Measurements from ENCODE around the gene CRHBP. TPM values are rescaled to one million over a fixed set of nuclear protein-coding genes. Genes with fewer than 3 reads are reported as not detected.

CRHBP gene
- total RNA-seq, 1 experiment from 2014 or later: not detected

GRCh38 chr5:76941442-76941841, 11.4 kb upstream of the CRHBP start:
- Mint-ChIP-seq H3K27ac (no peak overlapping the region), H3K27me3 (ENCODE audit: low read depth) (no peaks in the 10 kb centered on the region), H3K36me3 (no peaks in the 10 kb centered on the region), H3K9me3 (peaks cover 9% of the 10 kb centered on the region; the same call in 1 of the 2 replicates), H3K4me3 (no peak overlapping the region), H3K4me1 (0 out of 2 replicates have a peak, but pooled peaks cover 3% of the 10 kb centered on the region)
- POLR2A ChIA-PET: no interaction called here
- TF ChIP-seq ZNF232 (CRISPR knock-in tag; IDR thresholded peaks at IDR 0.05) (no peak), HMGXB4 (CRISPR knock-in tag; IDR thresholded peaks at IDR 0.05) (no peak), ZNF425 (CRISPR knock-in tag; conservative IDR thresholded peaks at IDR 0.05) (no peak), ZMAT4 (CRISPR knock-in tag; IDR thresholded peaks at IDR 0.05) (no peak), SOX15 (CRISPR knock-in tag; IDR thresholded peaks at IDR 0.05) (no peak), EMX1 (CRISPR knock-in tag; IDR thresholded peaks at IDR 0.05) (no peak), SP1 (CRISPR knock-in tag; conservative IDR thresholded peaks at IDR 0.05) (no peak), PRRX2 (CRISPR knock-in tag; IDR thresholded peaks at IDR 0.05) (no peak)
- ATAC-seq (no peak), DNase-seq (ENCODE audit: low spot score) (no peak)
- CTCF ChIA-PET: no interaction called here

- POLR2A ChIA-PET: no interaction called here
- DNase-seq (ENCODE audit: low spot score): no peak
- Mint-ChIP-seq H3K27me3 (ENCODE audit: low read depth) (no peaks in the 10 kb centered on the region), H3K9me3 (peaks cover 9% of the 10 kb centered on the region; the same call in 1 of the 2 replicates), H3K27ac (no peak overlapping the region), H3K4me3 (no peak overlapping the region), H3K4me1 (0 out of 2 replicates have a peak, but pooled peaks cover 3% of the 10 kb centered on the region), H3K36me3 (no peaks in the 10 kb centered on the region)
- no peak for ATAC-seq
- CTCF ChIA-PET: interaction anchor here (1.2 kb wide), 1 partner anchor 11 kb away, joined by 3 read pairs; no protein-coding TSS in a partner anchor
- TF ChIP-seq ZNF532 (CRISPR knock-in tag; IDR thresholded peaks at IDR 0.05; ENCODE audit: borderline replicate concordance) (no peak), MYBL2 (CRISPR knock-in tag; IDR thresholded peaks at IDR 0.05) (no peak), ZNF416 (CRISPR knock-in tag; IDR thresholded peaks at IDR 0.05) (no peak), ZNF423 (CRISPR knock-in tag; IDR thresholded peaks at IDR 0.05) (no peak), ZMAT4 (CRISPR knock-in tag; IDR thresholded peaks at IDR 0.05) (no peak), E2F4 (CRISPR knock-in tag; IDR thresholded peaks at IDR 0.05; ENCODE audit: borderline replicate concordance, low read depth) (no peak), FOXP1 (CRISPR knock-in tag; IDR thresholded peaks at IDR 0.05; ENCODE audit: borderline replicate concordance) (no peak), E2F1 (CRISPR knock-in tag; IDR thresholded peaks at IDR 0.05) (no peak), E2F5 (CRISPR knock-in tag; IDR thresholded peaks at IDR 0.05) (no peak), CBFB (CRISPR knock-in tag; IDR thresholded peaks at IDR 0.05; ENCODE audit: low read depth) (no peak), ETV6 (CRISPR knock-in tag; IDR thresholded peaks at IDR 0.05) (no peak), NR2C2 (CRISPR knock-in tag; IDR thresholded peaks at IDR 0.05) (no peak)
These were observed 10.3 kb upstream of the CRHBP start for GRCh38 chr5:76942581-76942980.
